ENCODE results near the gene HPS1.

The HPS1 gene

DNA sequence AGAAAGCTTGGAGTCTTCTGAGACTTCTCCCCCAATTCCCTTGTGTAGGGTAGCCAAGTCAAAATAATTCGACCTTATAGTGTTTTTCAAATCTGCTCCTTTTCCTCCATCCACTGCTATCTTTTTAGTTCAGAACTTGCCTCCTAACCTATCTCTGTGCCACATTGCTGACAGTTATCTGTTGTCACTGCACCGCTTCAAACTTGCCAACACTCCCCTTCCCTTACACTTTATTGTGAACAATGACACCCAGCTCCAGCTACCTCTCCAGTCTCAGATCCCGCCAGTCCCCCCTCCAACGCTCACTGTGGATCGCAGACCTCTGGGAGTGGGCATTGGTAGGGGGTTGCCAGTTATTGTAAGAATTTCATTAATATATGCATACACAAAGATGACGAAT is 16.3 kb upstream of the HPS1 start:
- no peaks in the 10 kb centered on the region for H3K36me3 ChIP-seq (ENCODE audit: control insufficient read depth in 1 of 2, insufficient read depth in 2 of 2, low read length in 2 of 2)
- H3K27ac ChIP-seq (ENCODE audit: low read length) = no peak overlapping the region
- H3K4me3 ChIP-seq (ENCODE audit: low read depth in 1 of 2, low read length in 2 of 2) = no peak overlapping the region
- H3K9me3 ChIP-seq (ENCODE audit: control insufficient read depth in 1 of 2, low read length in 2 of 2) = no peaks in the 10 kb centered on the region
- H3K4me1 ChIP-seq (ENCODE audit: control insufficient read depth in 1 of 2, insufficient read depth in 2 of 2, low read length in 2 of 2) = peaks cover 0 to 4% of the 10 kb centered on the region in 2 donors
- no peaks in the 10 kb centered on the region for H3K27me3 ChIP-seq (ENCODE audit: low read depth, low read length)

GRCh38 chr10:98461500-98461842 is 14.7 kb upstream of the HPS1 start:
- H3K27ac ChIP-seq (ENCODE audit: low read length) = peak overlapping the region; percentile 17
- H3K9me3 ChIP-seq (ENCODE audit: control insufficient read depth in 1 of 2, low read length in 2 of 2) = no peaks in the 10 kb centered on the region
- no peaks in the 10 kb centered on the region for H3K27me3 ChIP-seq (ENCODE audit: low read depth, low read length)
- H3K4me1 ChIP-seq (ENCODE audit: control insufficient read depth in 1 of 2, insufficient read depth in 2 of 2, low read length in 2 of 2) = no peaks in the 10 kb centered on the region
- H3K4me3 ChIP-seq (ENCODE audit: low read depth in 1 of 2, low read length in 2 of 2) = no peak overlapping the region
- no peaks in the 10 kb centered on the region for H3K36me3 ChIP-seq (ENCODE audit: control insufficient read depth in 1 of 2, insufficient read depth in 2 of 2, low read length in 2 of 2)

- no peaks in the 10 kb centered on the region for H3K36me3 ChIP-seq (ENCODE audit: control insufficient read depth in 1 of 2, insufficient read depth in 2 of 2, low read length in 2 of 2)
- H3K4me3 ChIP-seq (ENCODE audit: low read depth in 1 of 2, low read length in 2 of 2) = no peak overlapping the region
- no peaks in the 10 kb centered on the region for H3K4me1 ChIP-seq (ENCODE audit: control insufficient read depth in 1 of 2, insufficient read depth in 2 of 2, low read length in 2 of 2)
- H3K27me3 ChIP-seq (ENCODE audit: low read depth, low read length) = no peaks in the 10 kb centered on the region
- no peaks in the 10 kb centered on the region for H3K9me3 ChIP-seq (ENCODE audit: control insufficient read depth in 1 of 2, low read length in 2 of 2)
- peak overlapping the region; percentile 17 for H3K27ac ChIP-seq (ENCODE audit: low read length)
Measured at GRCh38 chr10:98460837-98461499, 14.2 kb upstream of the HPS1 start.

DNA sequence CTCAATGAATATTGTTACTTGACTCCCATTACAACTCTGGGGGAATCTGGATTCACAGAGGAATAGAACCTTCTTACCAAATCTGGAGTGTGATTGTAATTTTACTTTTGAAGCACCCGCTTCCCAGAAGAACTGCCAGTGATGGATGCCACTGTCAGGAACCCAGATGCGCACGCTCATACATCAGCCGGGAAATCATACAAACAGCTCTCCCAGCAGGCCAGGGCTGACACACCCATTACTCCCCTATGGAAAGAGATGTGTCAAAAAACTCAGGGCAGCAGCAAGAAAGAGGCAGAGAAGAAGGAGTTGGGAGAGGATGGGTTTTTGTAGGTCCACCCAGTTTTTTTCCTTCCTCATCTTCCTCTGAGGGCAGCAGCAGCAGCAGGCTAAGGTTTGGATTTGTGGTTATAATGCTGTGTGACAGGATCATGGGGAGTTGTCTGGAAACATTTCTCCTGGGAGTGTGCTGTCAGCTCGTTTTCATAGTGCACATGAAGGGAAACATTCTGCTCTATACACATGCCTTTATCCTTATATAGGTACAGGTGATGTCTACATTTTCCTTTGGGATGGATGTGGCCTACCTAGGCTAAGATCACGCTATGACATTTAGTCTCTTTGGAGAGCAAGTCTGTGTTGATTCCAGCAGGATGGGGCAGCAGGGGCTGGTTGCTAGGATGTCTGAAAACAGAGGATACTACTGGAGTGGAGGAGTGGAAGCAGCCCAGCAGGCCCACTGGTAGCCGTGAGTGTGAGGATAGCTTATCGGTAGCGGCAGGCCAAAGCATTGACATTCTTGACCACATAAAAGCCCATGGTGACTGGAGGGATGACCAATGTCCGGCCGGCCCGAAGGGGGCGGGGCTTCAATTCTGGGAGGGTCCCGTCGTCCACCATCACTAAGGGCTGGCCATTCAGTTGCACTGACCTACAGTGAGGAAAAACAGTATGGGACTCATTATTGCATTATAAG is 12.4 kb upstream of the HPS1 start:
- Histone ChIP-seq H3K4me3 (ENCODE audit: low read depth in 1 of 2, low read length in 2 of 2) (no peak overlapping the region), H3K27me3 (ENCODE audit: low read depth, low read length) (no peaks in the 10 kb centered on the region), H3K27ac (ENCODE audit: low read length) (no peak overlapping the region), H3K9me3 (ENCODE audit: control insufficient read depth in 1 of 2, low read length in 2 of 2) (no peaks in the 10 kb centered on the region), H3K36me3 (ENCODE audit: control insufficient read depth in 1 of 2, insufficient read depth in 2 of 2, low read length in 2 of 2) (no peaks in the 10 kb centered on the region), H3K4me1 (ENCODE audit: control insufficient read depth in 1 of 2, insufficient read depth in 2 of 2, low read length in 2 of 2) (no peaks in the 10 kb centered on the region)

DNA sequence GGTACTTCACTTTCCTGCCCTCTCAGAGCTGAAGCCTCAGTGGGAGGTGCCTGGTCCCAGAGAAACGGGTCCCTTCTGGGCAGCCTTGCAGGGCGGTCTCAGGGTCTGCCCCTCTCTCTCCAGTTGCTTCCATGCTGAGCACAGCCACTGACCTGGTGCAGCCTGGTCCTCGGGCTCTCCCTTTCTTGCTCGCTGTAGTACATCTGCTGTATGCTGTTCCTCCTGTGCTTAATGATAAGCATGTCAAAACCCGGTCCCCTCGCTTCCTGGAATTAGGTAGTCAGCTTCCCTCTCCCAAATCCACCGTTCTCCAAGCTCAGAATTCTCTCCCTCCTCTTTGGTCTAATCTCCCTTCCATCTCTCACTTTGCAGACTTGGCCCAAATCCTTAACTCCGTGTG is 11.0 kb upstream of the HPS1 start:
- no peaks in the 10 kb centered on the region for H3K4me1 ChIP-seq (ENCODE audit: control insufficient read depth in 1 of 2, insufficient read depth in 2 of 2, low read length in 2 of 2)
- H3K4me3 ChIP-seq (ENCODE audit: low read depth in 1 of 2, low read length in 2 of 2) = no peak overlapping the region
- H3K36me3 ChIP-seq (ENCODE audit: control insufficient read depth in 1 of 2, insufficient read depth in 2 of 2, low read length in 2 of 2) = no peaks in the 10 kb centered on the region
- H3K27ac ChIP-seq (ENCODE audit: low read length) = no peak overlapping the region
- no peaks in the 10 kb centered on the region for H3K27me3 ChIP-seq (ENCODE audit: low read depth, low read length)
- no peaks in the 10 kb centered on the region for H3K9me3 ChIP-seq (ENCODE audit: control insufficient read depth in 1 of 2, low read length in 2 of 2)

- Histone ChIP-seq H3K4me1 (ENCODE audit: control insufficient read depth in 1 of 2, insufficient read depth in 2 of 2, low read length in 2 of 2) (no peaks in the 10 kb centered on the region), H3K36me3 (ENCODE audit: control insufficient read depth in 1 of 2, insufficient read depth in 2 of 2, low read length in 2 of 2) (no peaks in the 10 kb centered on the region), H3K27ac (ENCODE audit: low read length) (no peak overlapping the region)
Measured at GRCh38 chr10:98456686-98457482, 10.1 kb upstream of the HPS1 start.

DNA sequence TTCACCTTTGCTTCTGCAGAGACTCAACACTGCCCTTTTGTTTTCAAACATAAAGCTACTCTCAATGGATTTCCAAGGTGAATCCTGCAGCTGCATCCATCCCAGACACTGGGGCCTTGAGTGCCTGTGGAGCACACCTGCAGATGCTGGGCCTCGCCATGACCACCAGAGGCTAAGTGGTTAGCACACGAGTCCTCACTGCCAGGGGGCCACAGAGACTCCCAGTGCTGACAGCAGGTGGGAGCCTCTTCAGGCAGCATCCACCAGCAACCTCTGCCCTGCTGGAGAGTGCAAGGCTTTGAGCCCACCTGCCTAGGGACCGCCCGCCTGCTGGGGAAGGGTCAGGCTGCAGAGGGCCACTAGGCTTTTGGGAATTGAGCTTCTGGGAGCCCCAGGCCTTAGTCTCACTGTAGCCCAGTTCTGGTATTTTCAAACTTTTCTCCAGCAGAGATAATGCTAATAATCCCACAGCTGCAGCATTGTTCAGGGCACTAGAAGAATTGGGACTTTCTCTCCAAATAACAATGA is 9.4 kb upstream of the HPS1 start:
- Histone ChIP-seq H3K27me3 (ENCODE audit: low read depth, low read length) (no peaks in the 10 kb centered on the region), H3K4me3 (ENCODE audit: low read depth in 1 of 2, low read length in 2 of 2) (no peak overlapping the region), H3K4me1 (ENCODE audit: control insufficient read depth in 1 of 2, insufficient read depth in 2 of 2, low read length in 2 of 2) (no peaks in the 10 kb centered on the region), H3K9me3 (ENCODE audit: control insufficient read depth in 1 of 2, low read length in 2 of 2) (no peaks in the 10 kb centered on the region), H3K27ac (ENCODE audit: low read length) (no peak overlapping the region), H3K36me3 (ENCODE audit: control insufficient read depth in 1 of 2, insufficient read depth in 2 of 2, low read length in 2 of 2) (no peaks in the 10 kb centered on the region)

More at GRCh38 chr10:98456686-98457482, 10.1 kb upstream of the HPS1 start:
- no peak overlapping the region for H3K4me3 ChIP-seq (ENCODE audit: low read depth in 1 of 2, low read length in 2 of 2)
- no peaks in the 10 kb centered on the region for H3K27me3 ChIP-seq (ENCODE audit: low read depth, low read length)
- no peaks in the 10 kb centered on the region for H3K9me3 ChIP-seq (ENCODE audit: control insufficient read depth in 1 of 2, low read length in 2 of 2)

DNA sequence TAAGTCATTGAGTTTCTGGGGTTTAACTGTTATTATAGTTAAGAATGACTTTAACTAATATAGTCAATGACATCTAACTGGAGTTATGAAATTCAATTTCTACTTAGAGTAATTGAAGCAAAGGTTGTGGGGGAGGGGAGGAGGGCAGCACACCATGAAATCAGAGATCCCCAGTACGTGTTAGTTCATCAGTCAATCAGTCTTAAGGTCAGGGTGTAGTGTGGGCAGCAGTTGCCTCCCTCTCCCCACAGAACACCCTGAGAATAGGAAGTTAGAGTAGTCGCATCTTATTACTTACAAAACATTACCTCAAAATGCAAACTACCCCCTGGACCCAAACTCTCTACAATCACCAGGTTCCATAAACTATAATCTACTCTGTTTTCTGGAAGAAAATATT is 7.0 kb upstream of the HPS1 start:
- H3K27ac ChIP-seq (ENCODE audit: low read length) = no peak overlapping the region
- no peaks in the 10 kb centered on the region for H3K27me3 ChIP-seq (ENCODE audit: low read depth, low read length)
- H3K9me3 ChIP-seq (ENCODE audit: control insufficient read depth in 1 of 2, low read length in 2 of 2) = no peaks in the 10 kb centered on the region
- no peaks in the 10 kb centered on the region for H3K4me1 ChIP-seq (ENCODE audit: control insufficient read depth in 1 of 2, insufficient read depth in 2 of 2, low read length in 2 of 2)
- no peaks in the 10 kb centered on the region for H3K36me3 ChIP-seq (ENCODE audit: control insufficient read depth in 1 of 2, insufficient read depth in 2 of 2, low read length in 2 of 2)
- no peak overlapping the region for H3K4me3 ChIP-seq (ENCODE audit: low read depth in 1 of 2, low read length in 2 of 2)

GRCh38 chr10:98450618-98451017 is 3.9 kb upstream of the HPS1 start:
- no peak overlapping the region for H3K4me3 ChIP-seq (ENCODE audit: low read depth in 1 of 2, low read length in 2 of 2)
- no peaks in the 10 kb centered on the region for H3K9me3 ChIP-seq (ENCODE audit: control insufficient read depth in 1 of 2, low read length in 2 of 2)
- peaks cover 0 to 4% of the 10 kb centered on the region in 2 donors for H3K4me1 ChIP-seq (ENCODE audit: control insufficient read depth in 1 of 2, insufficient read depth in 2 of 2, low read length in 2 of 2)
- no peaks in the 10 kb centered on the region for H3K27me3 ChIP-seq (ENCODE audit: low read depth, low read length)
- H3K27ac ChIP-seq (ENCODE audit: low read length) = no peak overlapping the region
- no peaks in the 10 kb centered on the region for H3K36me3 ChIP-seq (ENCODE audit: control insufficient read depth in 1 of 2, insufficient read depth in 2 of 2, low read length in 2 of 2)

DNA sequence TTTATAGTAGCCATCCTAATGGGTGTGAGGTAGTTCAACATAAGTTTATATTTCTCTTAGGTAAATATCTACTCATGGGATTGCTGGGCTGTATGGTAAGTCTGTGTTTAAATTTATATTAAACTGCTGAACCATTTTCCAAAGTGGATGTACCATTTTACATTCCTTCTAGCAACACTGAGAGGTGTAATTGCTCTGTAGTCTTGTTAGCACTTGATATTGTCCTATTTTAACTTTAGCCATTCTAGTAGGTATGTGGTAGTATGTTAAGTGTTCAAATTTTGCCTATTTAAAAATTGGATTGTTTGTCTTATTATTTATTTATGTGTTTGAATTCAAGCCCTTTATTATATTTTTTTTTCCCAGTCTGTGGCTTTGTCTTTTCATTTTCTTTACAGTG is 2.6 kb upstream of the HPS1 start:
- Histone ChIP-seq H3K9me3 (ENCODE audit: control insufficient read depth in 1 of 2, low read length in 2 of 2) (no peaks in the 10 kb centered on the region), H3K27ac (ENCODE audit: low read length) (no peak overlapping the region), H3K36me3 (ENCODE audit: control insufficient read depth in 1 of 2, insufficient read depth in 2 of 2, low read length in 2 of 2) (peaks cover 6 to 9% of the 10 kb centered on the region in 2 donors), H3K4me3 (ENCODE audit: low read depth in 1 of 2, low read length in 2 of 2) (no peak overlapping the region), H3K4me1 (ENCODE audit: control insufficient read depth in 1 of 2, insufficient read depth in 2 of 2, low read length in 2 of 2) (peaks cover 0 to 4% of the 10 kb centered on the region in 2 donors), H3K27me3 (ENCODE audit: low read depth, low read length) (no peaks in the 10 kb centered on the region)

DNA sequence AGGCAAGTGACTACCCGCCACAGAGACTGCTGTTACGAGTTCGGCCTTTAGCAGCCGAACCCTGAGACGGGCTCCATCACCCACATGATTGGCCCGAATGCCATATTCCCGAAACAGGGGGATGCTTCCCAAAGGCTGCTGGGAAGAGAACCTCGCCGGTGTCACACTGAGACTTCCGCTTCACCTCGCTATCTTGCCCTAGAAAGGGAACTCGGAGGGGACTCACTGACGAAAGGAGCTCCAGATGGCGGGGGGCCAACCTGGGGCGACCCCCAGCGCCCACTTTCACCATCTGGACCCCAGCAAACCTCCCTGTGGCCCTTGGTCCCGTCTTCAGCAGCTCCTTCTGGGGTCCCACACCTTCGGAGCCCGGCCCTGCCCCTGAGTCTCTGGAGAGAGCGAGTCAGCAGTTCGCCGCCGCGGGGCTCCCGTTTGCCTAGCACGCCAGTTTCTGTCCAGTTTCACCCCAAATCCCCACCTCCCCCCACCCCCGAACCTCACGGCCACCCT is 529 bp downstream of the HPS1 start:
- Histone ChIP-seq H3K27ac (ENCODE audit: low read length) (peak overlapping the region; percentile 94), H3K4me1 (ENCODE audit: control insufficient read depth in 1 of 2, insufficient read depth in 2 of 2, low read length in 2 of 2) (peaks cover 0 to 4% of the 10 kb centered on the region in 2 donors), H3K36me3 (ENCODE audit: control insufficient read depth in 1 of 2, insufficient read depth in 2 of 2, low read length in 2 of 2) (peaks cover 20 to 25% of the 10 kb centered on the region in 2 donors), H3K4me3 (ENCODE audit: low read depth in 1 of 2, low read length in 2 of 2) (peak overlapping the region; percentile 81 to 91), H3K9me3 (ENCODE audit: control insufficient read depth in 1 of 2, low read length in 2 of 2) (no peaks in the 10 kb centered on the region), H3K27me3 (ENCODE audit: low read depth, low read length) (no peaks in the 10 kb centered on the region)
